CD4-positive, alpha-beta T cell treated with Interleukin-6 at 100 ng/mL for 8 hours (primary cell): ENCODE measurements around the gene PPFIA1.

Experiments used
- DNase-seq: peaks from one replicate; pipeline ENCODE4 v3.0.0-alpha.2; 2020; ENCODE audit warnings: mixed read lengths, low spot score

Gene PPFIA1

GRCh38 chr11:70432065-70432464 lies 161.6 kb downstream of the PPFIA1 start:
- DNase-seq: no peak

GRCh38 chr11:70432580-70432979 lies 162.1 kb downstream of the PPFIA1 start:
- no peak for DNase-seq

- no peak for DNase-seq
These were observed 162.5 kb downstream of the PPFIA1 start for GRCh38 chr11:70433038-70433437.

GRCh38 chr11:70433526-70433925 lies 163.0 kb downstream of the PPFIA1 start:
- no peak for DNase-seq
